ENCODE data around the gene CXorf51B. TPM values are rescaled to one million over a fixed set of nuclear protein-coding genes. Genes with fewer than 3 reads are reported as not detected.
"Not testable (repeated sequence)": the region's sequence is repeated elsewhere in the genome, so short reads cannot be mapped to it uniquely, and the experiment has no call there.

The CXorf51B gene
- total RNA-seq (not detected), polyA plus RNA-seq (not detected), total RNA-seq (not detected)

GRCh38 chrX:146809471-146809870 lies at the start of gene CXorf51B:
Gene CXorf51B, plus strand, starts transcription at chrX:146809771. Its CDS starts 21 bp downstream, at chrX:146809792.
- H3K4me3 ChIP-seq (ENCODE audit: low read length); intact Hi-C loops (cut with micrococcal nuclease); H3K27me3 ChIP-seq (ENCODE audit: control insufficient read depth in 2 of 2, insufficient read depth in 2 of 2, low read length in 2 of 2); H3K36me3 Mint-ChIP-seq; DNase-seq; H3K4me1 Mint-ChIP-seq; POLR2A ChIA-PET; H3K27me3 Mint-ChIP-seq; H3K4me3 Mint-ChIP-seq; H3K27ac ChIP-seq (ENCODE audit: low read depth, low read length); H3K9me3 Mint-ChIP-seq; CTCF ChIA-PET; H3K36me3 ChIP-seq (ENCODE audit: control insufficient read depth in 2 of 3, insufficient read depth in 3 of 3, low read length in 3 of 3); ATAC-seq; H3K9me3 ChIP-seq (ENCODE audit: control insufficient read depth in 2 of 3, low read length in 3 of 3); H3K27ac Mint-ChIP-seq; H3K4me1 ChIP-seq (ENCODE audit: control insufficient read depth in 2 of 2, insufficient read depth in 2 of 2, low read length in 2 of 2): not testable (repeated sequence)

- H3K9me3 ChIP-seq (ENCODE audit: control insufficient read depth in 2 of 3, low read length in 3 of 3); ATAC-seq; H3K4me1 ChIP-seq (ENCODE audit: control insufficient read depth in 2 of 2, insufficient read depth in 2 of 2, low read length in 2 of 2); H3K36me3 ChIP-seq (ENCODE audit: control insufficient read depth in 2 of 3, insufficient read depth in 3 of 3, low read length in 3 of 3); H3K4me1 Mint-ChIP-seq; DNase-seq; H3K4me3 Mint-ChIP-seq; H3K4me3 ChIP-seq (ENCODE audit: low read length); H3K27ac ChIP-seq (ENCODE audit: low read depth, low read length); H3K27me3 Mint-ChIP-seq; H3K27ac Mint-ChIP-seq; intact Hi-C loops (cut with micrococcal nuclease); CTCF ChIA-PET; H3K9me3 Mint-ChIP-seq; H3K27me3 ChIP-seq (ENCODE audit: control insufficient read depth in 2 of 2, insufficient read depth in 2 of 2, low read length in 2 of 2); H3K36me3 Mint-ChIP-seq; POLR2A ChIA-PET: not testable (repeated sequence)
These were observed 5.1 kb downstream of the CXorf51B start, which contains the start of gene CXorf51A for GRCh38 chrX:146814644-146815043. Gene CXorf51A, minus strand, starts transcription at chrX:146814744. Its CDS starts 21 bp downstream, at chrX:146814723.

GRCh38 chrX:146831994-146832393 lies 22.4 kb downstream of the CXorf51B start:
- no peaks in the 10 kb centered on the region for H3K4me1 Mint-ChIP-seq
- H3K4me1 ChIP-seq (ENCODE audit: control insufficient read depth in 2 of 2, insufficient read depth in 2 of 2, low read length in 2 of 2), result no peaks in the 10 kb centered on the region
- ATAC-seq, result no peak
- DNase-seq, result no peak
- H3K27ac ChIP-seq (ENCODE audit: low read depth, low read length), result no peak overlapping the region
- no peaks in the 10 kb centered on the region for H3K9me3 ChIP-seq (ENCODE audit: control insufficient read depth in 2 of 3, low read length in 3 of 3)
- intact Hi-C loops (cut with micrococcal nuclease), result no loop called here
- H3K4me3 Mint-ChIP-seq, result no peak overlapping the region
- no peak overlapping the region for H3K27ac Mint-ChIP-seq
- peaks cover 0 to 4% (median 0%) of the 10 kb centered on the region in 11 donors for H3K9me3 Mint-ChIP-seq
- no peaks in the 10 kb centered on the region for H3K27me3 ChIP-seq (ENCODE audit: control insufficient read depth in 2 of 2, insufficient read depth in 2 of 2, low read length in 2 of 2)
- POLR2A ChIA-PET, result no interaction called here
- no peaks in the 10 kb centered on the region for H3K27me3 Mint-ChIP-seq
- CTCF ChIA-PET, result no interaction called here
- no peaks in the 10 kb centered on the region for H3K36me3 Mint-ChIP-seq
- no peak overlapping the region for H3K4me3 ChIP-seq (ENCODE audit: low read length)
- no peaks in the 10 kb centered on the region for H3K36me3 ChIP-seq (ENCODE audit: control insufficient read depth in 2 of 3, insufficient read depth in 3 of 3, low read length in 3 of 3)

- POLR2A ChIA-PET, result no interaction called here
- H3K36me3 ChIP-seq (ENCODE audit: control insufficient read depth in 2 of 3, insufficient read depth in 3 of 3, low read length in 3 of 3), result no peaks in the 10 kb centered on the region
- no peak overlapping the region for H3K27ac ChIP-seq (ENCODE audit: low read depth, low read length)
- no peaks in the 10 kb centered on the region for H3K9me3 ChIP-seq (ENCODE audit: control insufficient read depth in 2 of 3, low read length in 3 of 3)
- DNase-seq (no peak), ATAC-seq (no peak)
- CTCF ChIA-PET, result no interaction called here
- intact Hi-C loops (cut with micrococcal nuclease), result no loop called here
- Mint-ChIP-seq H3K27me3 (no peaks in the 10 kb centered on the region), H3K4me1 (no peaks in the 10 kb centered on the region), H3K27ac (no peak overlapping the region), H3K9me3 (peaks cover 0 to 7% (median 0%) of the 10 kb centered on the region in 11 donors), H3K36me3 (no peaks in the 10 kb centered on the region), H3K4me3 (no peak overlapping the region)
- no peaks in the 10 kb centered on the region for H3K4me1 ChIP-seq (ENCODE audit: control insufficient read depth in 2 of 2, insufficient read depth in 2 of 2, low read length in 2 of 2)
- no peak overlapping the region for H3K4me3 ChIP-seq (ENCODE audit: low read length)
- no peaks in the 10 kb centered on the region for H3K27me3 ChIP-seq (ENCODE audit: control insufficient read depth in 2 of 2, insufficient read depth in 2 of 2, low read length in 2 of 2)
These were observed 44.7 kb downstream of the CXorf51B start for GRCh38 chrX:146854281-146854680.

Other genes with a start within 250 kb of the CXorf51B start
- gene CXorf51A, start 5.0 kb downstream of the CXorf51B start, total RNA-seq, result not detected
- gene CXorf51A, start 5.0 kb downstream of the CXorf51B start, polyA plus RNA-seq, result not detected

All from naive thymus-derived CD4-positive, alpha-beta T cell (primary cell).